GM19438 (cell line): ENCODE measurements around the gene ZNRD2.

Source experiments
- ATAC-seq: cut with Tn5 transposase; IDR thresholded peaks from one replicate; pipeline ENCODE4 v1.9.1; 2021; ENCODE audit warnings: low read depth; ENCODE audit not compliant: unreplicated experiment

The ZNRD2 gene

GRCh38 chr11:65571420-65571819, 1.1 kb downstream of the ZNRD2 start:
- no peak for ATAC-seq

- ATAC-seq = no peak
Observed at GRCh38 chr11:65571940-65572339, 1.7 kb downstream of the ZNRD2 start.

- ATAC-seq = no peak
Observed at GRCh38 chr11:65572356-65573051, 2.2 kb downstream of the ZNRD2 start, which contains the start of gene FAM89B. TSS of gene FAM89B (plus strand) at chr11:65572538. CDS start at chr11:65572670, 132 bp downstream.

- ATAC-seq = no peak
Observed at GRCh38 chr11:65573391-65574079, 3.3 kb downstream of the ZNRD2 start.

GRCh38 chr11:65574109-65574810, 4.0 kb downstream of the ZNRD2 start:
- peak; percentile 27 for ATAC-seq

GRCh38 chr11:65574811-65575567, 4.7 kb downstream of the ZNRD2 start:
- no peak for ATAC-seq

GRCh38 chr11:65575568-65576231, 5.4 kb downstream of the ZNRD2 start, which contains the start of gene EHBP1L1:
TSS of gene EHBP1L1 (plus strand) at chr11:65576053. CDS start at chr11:65576303, 250 bp downstream.
- no peak for ATAC-seq

GRCh38 chr11:65576232-65576866, 6.1 kb downstream of the ZNRD2 start:
- ATAC-seq = no peak

GRCh38 chr11:65576867-65577755, 6.8 kb downstream of the ZNRD2 start:
- ATAC-seq = no peak

- no peak for ATAC-seq
Observed at GRCh38 chr11:65577756-65578109, 7.5 kb downstream of the ZNRD2 start.

GRCh38 chr11:65578134-65578533, 7.9 kb downstream of the ZNRD2 start:
- ATAC-seq = no peak

GRCh38 chr11:65578667-65579066, 8.4 kb downstream of the ZNRD2 start:
- ATAC-seq = no peak

GRCh38 chr11:65579291-65579690, 9.0 kb downstream of the ZNRD2 start:
- ATAC-seq = no peak

GRCh38 chr11:65580031-65580692, 9.9 kb downstream of the ZNRD2 start:
- ATAC-seq = no peak

GRCh38 chr11:65580756-65581155, 10.5 kb downstream of the ZNRD2 start:
- no peak for ATAC-seq

- no peak for ATAC-seq
Observed at GRCh38 chr11:65581928-65582327, 11.7 kb downstream of the ZNRD2 start.

GRCh38 chr11:65583589-65583988, 13.3 kb downstream of the ZNRD2 start:
- no peak for ATAC-seq

GRCh38 chr11:65584106-65584505, 13.8 kb downstream of the ZNRD2 start:
- no peak for ATAC-seq
